Stomach smooth muscle (tissue), 2 donors: Measurements from ENCODE around the gene SIGLEC6.

Source experiments
- H3K27ac ChIP-seq: one replicate; pipeline ENCODE4 v1.7.0; 2013; ENCODE audit warnings: mild to moderate bottlenecking, low read length, inconsistent platforms
- H3K27me3 ChIP-seq, 2 donors: one replicate each; pipeline ENCODE4 v1.7.0; 2013; ENCODE audit warnings: low read length in 2 of 2; ENCODE audit not compliant: insufficient read depth in 2 of 2, control insufficient read depth in 1 of 2
- H3K36me3 ChIP-seq, 2 donors: one replicate each; pipeline ENCODE4 v1.7.0; 2013; ENCODE audit warnings: low read length in 2 of 2; ENCODE audit not compliant: control insufficient read depth in 2 of 2, insufficient read depth in 2 of 2
- H3K4me1 ChIP-seq: one replicate; pipeline ENCODE4 v1.7.0; 2013; ENCODE audit warnings: low read length; ENCODE audit not compliant: control insufficient read depth, insufficient read depth
- H3K4me3 ChIP-seq, 2 donors: one replicate each; pipeline ENCODE4 v1.7.0; 2013; ENCODE audit warnings: low read length in 2 of 2
- H3K9ac ChIP-seq, 2 donors: one replicate each; pipeline ENCODE4 v1.7.0; 2013; ENCODE audit warnings: low read length in 2 of 2, mild to moderate bottlenecking in 1 of 2
- H3K9me3 ChIP-seq, 2 donors: one replicate each; pipeline ENCODE4 v1.7.0; 2013; ENCODE audit warnings: low read length in 2 of 2; ENCODE audit not compliant: control insufficient read depth in 2 of 2
- donor health status: healthy.
- donor health status: Pancreatic carcinoma.

SIGLEC6 gene

GRCh38 chr19:51529301-51529700 lies 2.2 kb downstream of the SIGLEC6 start:
- H3K9ac ChIP-seq, result no peak overlapping the region
- H3K36me3 ChIP-seq, result no peaks in the 10 kb centered on the region
- no peaks in the 10 kb centered on the region for H3K9me3 ChIP-seq
- H3K4me1 ChIP-seq, result no peaks in the 10 kb centered on the region
- no peak overlapping the region for H3K27ac ChIP-seq
- H3K4me3 ChIP-seq, result no peak overlapping the region
- H3K27me3 ChIP-seq, result peaks cover 3 to 4% of the 10 kb centered on the region in 2 donors

GRCh38 chr19:51525651-51526050 lies 5.8 kb downstream of the SIGLEC6 start:
- H3K36me3 ChIP-seq, result no peaks in the 10 kb centered on the region
- no peaks in the 10 kb centered on the region for H3K9me3 ChIP-seq
- H3K27me3 ChIP-seq, result peaks cover 0 to 3% of the 10 kb centered on the region in 2 donors
- H3K27ac ChIP-seq, result no peak overlapping the region
- H3K4me3 ChIP-seq, result no peak overlapping the region
- no peak overlapping the region for H3K9ac ChIP-seq
- H3K4me1 ChIP-seq, result no peaks in the 10 kb centered on the region

- no peak overlapping the region for H3K27ac ChIP-seq
- H3K9ac ChIP-seq, result no peak overlapping the region
- no peaks in the 10 kb centered on the region for H3K36me3 ChIP-seq
- H3K4me3 ChIP-seq, result no peak overlapping the region
- H3K4me1 ChIP-seq, result no peaks in the 10 kb centered on the region
- H3K9me3 ChIP-seq, result no peaks in the 10 kb centered on the region
- peaks cover 0 to 3% of the 10 kb centered on the region in 2 donors for H3K27me3 ChIP-seq
Observed at GRCh38 chr19:51524666-51525264, 6.7 kb downstream of the SIGLEC6 start.

- Histone ChIP-seq H3K4me3 (no peak overlapping the region), H3K27me3 (no peaks in the 10 kb centered on the region), H3K27ac (no peak overlapping the region), H3K9me3 (no peaks in the 10 kb centered on the region), H3K36me3 (no peaks in the 10 kb centered on the region), H3K9ac (no peak overlapping the region), H3K4me1 (no peaks in the 10 kb centered on the region)
Observed at GRCh38 chr19:51521781-51522180, 9.7 kb downstream of the SIGLEC6 start.

- H3K9ac ChIP-seq, result no peak overlapping the region
- H3K9me3 ChIP-seq, result no peaks in the 10 kb centered on the region
- no peaks in the 10 kb centered on the region for H3K27me3 ChIP-seq
Observed at GRCh38 chr19:51521357-51521756, 10.1 kb downstream of the SIGLEC6 start.

GRCh38 chr19:51520728-51521127 lies 10.7 kb downstream of the SIGLEC6 start:
- H3K4me3 ChIP-seq, result no peak overlapping the region
- H3K27ac ChIP-seq, result no peak overlapping the region
- no peak overlapping the region for H3K9ac ChIP-seq
- H3K36me3 ChIP-seq, result no peaks in the 10 kb centered on the region
- H3K4me1 ChIP-seq, result no peaks in the 10 kb centered on the region
- H3K9me3 ChIP-seq, result no peaks in the 10 kb centered on the region
- no peaks in the 10 kb centered on the region for H3K27me3 ChIP-seq

More at GRCh38 chr19:51521357-51521756, 10.1 kb downstream of the SIGLEC6 start:
- Histone ChIP-seq H3K4me1 (no peaks in the 10 kb centered on the region), H3K36me3 (no peaks in the 10 kb centered on the region), H3K4me3 (no peak overlapping the region), H3K27ac (no peak overlapping the region)

GRCh38 chr19:51514866-51515481 lies 16.5 kb downstream of the SIGLEC6 start:
- H3K4me1 ChIP-seq, result no peaks in the 10 kb centered on the region
- no peaks in the 10 kb centered on the region for H3K9me3 ChIP-seq
- H3K9ac ChIP-seq, result no peak overlapping the region
- H3K36me3 ChIP-seq, result no peaks in the 10 kb centered on the region
- H3K4me3 ChIP-seq, result no peak overlapping the region
- H3K27ac ChIP-seq, result no peak overlapping the region
- H3K27me3 ChIP-seq, result peaks cover 6% of the 10 kb centered on the region in 2 donors

- no peak overlapping the region for H3K9ac ChIP-seq
- no peak overlapping the region for H3K27ac ChIP-seq
- no peaks in the 10 kb centered on the region for H3K9me3 ChIP-seq
- no peak overlapping the region for H3K4me3 ChIP-seq
- H3K27me3 ChIP-seq, result peaks cover 6 to 8% of the 10 kb centered on the region in 2 donors
- no peaks in the 10 kb centered on the region for H3K36me3 ChIP-seq
- no peaks in the 10 kb centered on the region for H3K4me1 ChIP-seq
Observed at GRCh38 chr19:51513968-51514367, 17.5 kb downstream of the SIGLEC6 start.

GRCh38 chr19:51511353-51511752 lies 20.1 kb downstream of the SIGLEC6 start:
- H3K9me3 ChIP-seq, result no peaks in the 10 kb centered on the region
- no peak overlapping the region for H3K27ac ChIP-seq
- no peaks in the 10 kb centered on the region for H3K36me3 ChIP-seq
- no peak overlapping the region for H3K9ac ChIP-seq
- H3K4me1 ChIP-seq, result no peaks in the 10 kb centered on the region
- peaks cover 6 to 9% of the 10 kb centered on the region in 2 donors for H3K27me3 ChIP-seq
- no peak overlapping the region for H3K4me3 ChIP-seq

- peaks cover 6 to 9% of the 10 kb centered on the region in 2 donors for H3K27me3 ChIP-seq
- peaks cover 0 to 2% of the 10 kb centered on the region in 2 donors for H3K9me3 ChIP-seq
- H3K9ac ChIP-seq, result no peak overlapping the region
- no peak overlapping the region for H3K27ac ChIP-seq
- no peaks in the 10 kb centered on the region for H3K36me3 ChIP-seq
- no peak overlapping the region for H3K4me3 ChIP-seq
- no peaks in the 10 kb centered on the region for H3K4me1 ChIP-seq
Observed at GRCh38 chr19:51509823-51510660, 21.4 kb downstream of the SIGLEC6 start.
